Raji (cell line): ENCODE data around the gene KCNH2.

Experiments used
- POLR2A ChIP-seq: IDR thresholded peaks from 2 replicates; pipeline ENCODE4 v1.6.1; 2011; ENCODE audit warnings: low read depth, low read length, control low read depth; ENCODE audit not compliant: insufficient read depth

KCNH2 gene

GRCh38 chr7:150934045-150934766 is 43.9 kb downstream of the KCNH2 start:
- no peak for TF ChIP-seq POLR2A

- no peak for TF ChIP-seq POLR2A
These were observed 46.8 kb downstream of the KCNH2 start for GRCh38 chr7:150931199-150931869.

GRCh38 chr7:150928541-150928940 is 49.6 kb downstream of the KCNH2 start:
- no peak for TF ChIP-seq POLR2A

GRCh38 chr7:150927956-150928344 is 50.2 kb downstream of the KCNH2 start:
- no peak for TF ChIP-seq POLR2A

GRCh38 chr7:150927157-150927955 is 50.8 kb downstream of the KCNH2 start:
- no peak for TF ChIP-seq POLR2A

- no peak for TF ChIP-seq POLR2A
These were observed 52.1 kb downstream of the KCNH2 start for GRCh38 chr7:150926066-150926465.

- TF ChIP-seq POLR2A, result no peak
These were observed 53.7 kb downstream of the KCNH2 start for GRCh38 chr7:150924369-150924781.

- TF ChIP-seq POLR2A, result no peak
These were observed 54.3 kb downstream of the KCNH2 start for GRCh38 chr7:150923802-150924201.

- TF ChIP-seq POLR2A, result no peak
These were observed 54.9 kb downstream of the KCNH2 start for GRCh38 chr7:150923196-150923595.

- no peak for TF ChIP-seq POLR2A
These were observed 59.0 kb downstream of the KCNH2 start for GRCh38 chr7:150919160-150919559.

- no peak for TF ChIP-seq POLR2A
These were observed 59.7 kb downstream of the KCNH2 start for GRCh38 chr7:150918378-150918777.

GRCh38 chr7:150917969-150918368 is 60.2 kb downstream of the KCNH2 start:
- no peak for TF ChIP-seq POLR2A

GRCh38 chr7:150916670-150917069 is 61.5 kb downstream of the KCNH2 start:
- TF ChIP-seq POLR2A, result no peak

- no peak for TF ChIP-seq POLR2A
These were observed 63.2 kb downstream of the KCNH2 start for GRCh38 chr7:150914966-150915365.

- TF ChIP-seq POLR2A, result no peak
These were observed 63.9 kb downstream of the KCNH2 start for GRCh38 chr7:150914196-150914595.

- TF ChIP-seq POLR2A, result no peak
These were observed 65.7 kb downstream of the KCNH2 start for GRCh38 chr7:150912427-150912826.

- no peak for TF ChIP-seq POLR2A
These were observed 66.4 kb downstream of the KCNH2 start for GRCh38 chr7:150911590-150912267.
